ENCODE data around the gene CYBC1. TPM values are rescaled to one million over a fixed set of nuclear protein-coding genes. Genes with fewer than 3 reads are reported as not detected.

The CYBC1 gene
- total and polyA plus RNA-seq, 2 donors (not counting 1 experiment from before 2014, with no cell fraction given), result 328 to 569 TPM

- H3K4me1 ChIP-seq (ENCODE audit: control insufficient read depth in 2 of 2, insufficient read depth in 2 of 2, low read length in 2 of 2), result peaks cover 13 to 19% of the 10 kb centered on the region in 2 donors
- H3K4me2 ChIP-seq (replicated peaks; ENCODE audit: low read depth, low read length, poor library complexity, severe bottlenecking), result peak within 1 kb of the TSS; percentile 82
- Mint-ChIP-seq H3K9me3 (ENCODE audit: insufficient read depth) (no peaks in the 10 kb centered on the region), H3K27ac (peak within 1 kb of the TSS; percentile 90), H3K4me3 (peak within 1 kb of the TSS; percentile 81), H3K4me1 (peaks cover 19% of the 10 kb centered on the region), H3K27me3 (no peaks in the 10 kb centered on the region)
- POLR2A ChIA-PET, result interaction anchor here (1.7 to 2.9 kb wide), 2 partner anchors 9 to 61 kb away, joined by 5 to 24 read pairs; partner anchors contain the start of gene FOXK2
- peak within 1 kb of the TSS; percentile 97 for H3K9ac ChIP-seq (ENCODE audit: low read length)
- ATAC-seq (ENCODE audit: low read depth) (peak; percentile 96), DNase-seq (peak; percentile 97)
- intact Hi-C loops (cut with micrococcal nuclease), result loop anchor here (1.0 to 5.0 kb wide), 8 partner anchors 8 to 294 kb away; partner anchors contain the start of genes CYBC1, FN3KRP, FOXK2 and HEXD
- peak within 1 kb of the TSS; percentile 53 to 82 (median 74) for H3K4me3 ChIP-seq (ENCODE audit: control extremely low read depth in 1 of 5, extremely low read depth in 1 of 5, insufficient read depth in 1 of 5, low read depth in 2 of 5, low read length in 4 of 5)
- H3K79me2 ChIP-seq (ENCODE audit: control insufficient read depth, insufficient read depth, low read length), result peaks cover 48% of the 10 kb centered on the region
- TF ChIP-seq, protein P1, sequence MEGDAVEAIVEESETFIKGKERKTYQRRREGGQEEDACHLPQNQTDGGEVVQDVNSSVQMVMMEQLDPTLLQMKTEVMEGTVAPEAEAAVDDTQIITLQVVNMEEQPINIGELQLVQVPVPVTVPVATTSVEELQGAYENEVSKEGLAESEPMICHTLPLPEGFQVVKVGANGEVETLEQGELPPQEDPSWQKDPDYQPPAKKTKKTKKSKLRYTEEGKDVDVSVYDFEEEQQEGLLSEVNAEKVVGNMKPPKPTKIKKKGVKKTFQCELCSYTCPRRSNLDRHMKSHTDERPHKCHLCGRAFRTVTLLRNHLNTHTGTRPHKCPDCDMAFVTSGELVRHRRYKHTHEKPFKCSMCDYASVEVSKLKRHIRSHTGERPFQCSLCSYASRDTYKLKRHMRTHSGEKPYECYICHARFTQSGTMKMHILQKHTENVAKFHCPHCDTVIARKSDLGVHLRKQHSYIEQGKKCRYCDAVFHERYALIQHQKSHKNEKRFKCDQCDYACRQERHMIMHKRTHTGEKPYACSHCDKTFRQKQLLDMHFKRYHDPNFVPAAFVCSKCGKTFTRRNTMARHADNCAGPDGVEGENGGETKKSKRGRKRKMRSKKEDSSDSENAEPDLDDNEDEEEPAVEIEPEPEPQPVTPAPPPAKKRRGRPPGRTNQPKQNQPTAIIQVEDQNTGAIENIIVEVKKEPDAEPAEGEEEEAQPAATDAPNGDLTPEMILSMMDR (IDR thresholded peaks at IDR 0.05), result no peak
- TF ChIP-seq EZH2 (IDR thresholded peaks at IDR 0.05; ENCODE audit: borderline replicate concordance, insufficient read depth, low read depth, low read length, poor library complexity, severe bottlenecking), result no peak
- CTCF ChIA-PET, result interaction anchor here (1.0 to 2.1 kb wide), 2 partner anchors 9 to 51 kb away, joined by 3 to 8 read pairs; no protein-coding TSS in a partner anchor
- peak within 1 kb of the TSS; percentile 68 for H2AFZ ChIP-seq (ENCODE audit: insufficient read depth, low read depth, low read length, poor library complexity, severe bottlenecking)
- H4K20me1 ChIP-seq (ENCODE audit: control insufficient read depth, insufficient read depth, low read length, poor library complexity, severe bottlenecking), result peaks cover 23% of the 10 kb centered on the region
- peak within 1 kb of the TSS; percentile 91 to 99 for H3K27ac ChIP-seq (ENCODE audit: low read length in 2 of 2)
- peaks cover 4 to 27% of the 10 kb centered on the region in 2 experiments for H3K36me3 ChIP-seq (replicated peaks in 1 of 2; ENCODE audit: control extremely low read depth in 1 of 2, control insufficient read depth in 1 of 2, extremely low read depth in 1 of 2, insufficient read depth in 2 of 2, low read length in 1 of 2)
- H3K9me3 ChIP-seq (ENCODE audit: control extremely low read depth in 1 of 3, control insufficient read depth in 2 of 3, insufficient read depth in 1 of 3, low read length in 2 of 3), result peaks cover 0 to 4% (median 0%) of the 10 kb centered on the region in 3 donors
- WGBS (ENCODE audit: insufficient coverage), result under 1% methylated on average over 85 of the region's 85 CpGs
- H3K27me3 ChIP-seq (replicated peaks in 1 of 4; ENCODE audit: control extremely low read depth in 1 of 4, control insufficient read depth in 3 of 4, insufficient read depth in 4 of 4, low read length in 3 of 4), result no peaks in the 10 kb centered on the region
Observed at GRCh38 chr17:82458179-82458884, 7.8 kb upstream of the CYBC1 start, which contains the start of gene NARF. NARF (plus strand) TSS chr17:82458741; CDS start chr17:82458804, 63 bp downstream.

DNA sequence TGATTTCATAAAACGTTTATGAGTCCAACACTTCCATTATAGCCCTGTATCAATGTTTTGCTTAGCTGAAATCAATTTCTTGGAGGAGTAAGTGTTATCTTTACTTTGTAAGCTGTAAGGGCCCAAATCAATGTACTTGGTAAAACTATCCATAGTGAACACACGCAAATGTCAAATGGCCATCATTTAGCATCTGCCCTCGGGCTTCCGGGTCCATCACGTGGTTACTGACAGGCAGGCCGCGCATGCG is 7.3 kb upstream of the CYBC1 start:
- Histone ChIP-seq H3K36me3 (replicated peaks in 1 of 2; ENCODE audit: control extremely low read depth in 1 of 2, control insufficient read depth in 1 of 2, extremely low read depth in 1 of 2, insufficient read depth in 2 of 2, low read length in 1 of 2) (peaks cover 1 to 22% of the 10 kb centered on the region in 2 experiments), H3K9me3 (ENCODE audit: control extremely low read depth in 1 of 3, control insufficient read depth in 2 of 3, insufficient read depth in 1 of 3, low read length in 2 of 3) (peaks cover 0 to 4% (median 0%) of the 10 kb centered on the region in 3 donors), H3K4me1 (ENCODE audit: control insufficient read depth in 2 of 2, insufficient read depth in 2 of 2, low read length in 2 of 2) (peaks cover 13 to 19% of the 10 kb centered on the region in 2 donors), H3K4me3 (ENCODE audit: control extremely low read depth in 1 of 5, extremely low read depth in 1 of 5, insufficient read depth in 1 of 5, low read depth in 2 of 5, low read length in 4 of 5) (peak overlapping the region; percentile 53 to 82 (median 74)), H3K27me3 (replicated peaks in 1 of 4; ENCODE audit: control extremely low read depth in 1 of 4, control insufficient read depth in 3 of 4, insufficient read depth in 4 of 4, low read length in 3 of 4) (no peaks in the 10 kb centered on the region), H3K79me2 (ENCODE audit: control insufficient read depth, insufficient read depth, low read length) (peaks cover 44% of the 10 kb centered on the region), H3K27ac (ENCODE audit: low read length in 2 of 2) (peak overlapping the region; percentile 91 to 99), H3K4me2 (replicated peaks; ENCODE audit: low read depth, low read length, poor library complexity, severe bottlenecking) (peak overlapping the region; percentile 82), H4K20me1 (ENCODE audit: control insufficient read depth, insufficient read depth, low read length, poor library complexity, severe bottlenecking) (peaks cover 20% of the 10 kb centered on the region), H3K9ac (ENCODE audit: low read length) (peak overlapping the region; percentile 97), H2AFZ (ENCODE audit: insufficient read depth, low read depth, low read length, poor library complexity, severe bottlenecking) (peak overlapping the region; percentile 68)
- under 1% methylated on average over 7 of the region's 8 CpGs for WGBS (ENCODE audit: insufficient coverage)
- intact Hi-C loops (cut with micrococcal nuclease), result loop anchor here (1.0 to 5.0 kb wide), 8 partner anchors 8 to 294 kb away; partner anchors contain the start of genes CYBC1, FN3KRP, FOXK2 and HEXD
- ChIA-PET POLR2A (interaction anchor here (1.7 to 2.9 kb wide), 2 partner anchors 8 to 61 kb away, joined by 5 to 24 read pairs; partner anchors contain the start of gene FOXK2), CTCF (interaction anchor here (1.0 to 2.1 kb wide), 2 partner anchors 9 to 51 kb away, joined by 3 to 8 read pairs; no protein-coding TSS in a partner anchor)
- Mint-ChIP-seq H3K27me3 (no peaks in the 10 kb centered on the region), H3K4me3 (peak overlapping the region; percentile 81), H3K4me1 (peaks cover 19% of the 10 kb centered on the region), H3K27ac (peak overlapping the region; percentile 90), H3K9me3 (ENCODE audit: insufficient read depth) (no peaks in the 10 kb centered on the region)
- DNase-seq (no peak), ATAC-seq (ENCODE audit: low read depth) (no peak)
- no peak for TF ChIP-seq EZH2 (IDR thresholded peaks at IDR 0.05; ENCODE audit: borderline replicate concordance, insufficient read depth, low read depth, low read length, poor library complexity, severe bottlenecking)
- TF ChIP-seq, protein P1 (IDR thresholded peaks at IDR 0.05), result no peak

All from B cell (primary cell).